Stomach (tissue), 9 donors: ENCODE data around the gene RAB28. TPM values are rescaled to one million over a fixed set of nuclear protein-coding genes. Genes with fewer than 3 reads are reported as not detected.

Experiments
- DNase-seq, 2 donors: peaks; one replicate each; pipeline versions ENCODE4 v3.0.0 to v3.0.0-alpha.2; 2013 to 2019
- H3K27ac ChIP-seq, 5 donors: fragments of 200-600 bp in 4 of 5; sonication (generic) in 4 of 5; one replicate each; pipeline ENCODE4 v1.5.1; 2013 to 2019; ENCODE audit warnings: mild to moderate bottlenecking in 1 of 5, moderate library complexity in 1 of 5
- H3K27me3 ChIP-seq, 3 donors: fragments of 200-600 bp; sonication (generic); one replicate each; pipeline ENCODE4 v1.5.1; 2017 to 2019; ENCODE audit warnings: mixed run types in 1 of 3
- H3K36me3 ChIP-seq, 4 donors: fragments of 200-600 bp; sonication (generic); 1 replicate in 3 of 4; 2 replicates in 1 of 4; pipeline ENCODE4 v1.5.1; 2016 to 2019
- H3K4me1 ChIP-seq, 4 donors: fragments of 200-600 bp; sonication (generic); one replicate each; pipeline ENCODE4 v1.5.1; 2016 to 2019
- H3K4me3 ChIP-seq, 4 donors: fragments of 200-600 bp; sonication (generic) in 3 of 4; one replicate each; pipeline ENCODE4 v1.5.1; 2016 to 2019; ENCODE audit warnings: mild to moderate bottlenecking in 1 of 4
- H3K9me3 ChIP-seq, 4 donors: fragments of 200-600 bp; sonication (generic); one replicate each; pipeline ENCODE4 v1.5.1; 2016 to 2019
- CTCF ChIP-seq, 7 experiments: fragments of 450-650 bp in 4 of 7; fragments of 200-600 bp in 3 of 7; sonication (generic) in 3 of 7; IDR thresholded peaks; one replicate each; pipeline ENCODE4 v1.5.1; 2016 to 2019; ENCODE audit warnings: antibody characterized with exemption in 7 of 7, control low read depth in 2 of 7, mild to moderate bottlenecking in 1 of 7
- EP300 ChIP-seq: sonication (generic); formaldehyde crosslinking; IDR thresholded peaks from one replicate; pipeline ENCODE4 v1.6.1; 2017; ENCODE audit warnings: antibody characterized with exemption
- POLR2A ChIP-seq, 4 donors: fragments of 450-650 bp; IDR thresholded peaks; one replicate each; pipeline ENCODE4 v1.6.1; 2016; ENCODE audit warnings: antibody characterized with exemption in 4 of 4, control low read depth in 2 of 4, mild to moderate bottlenecking in 1 of 4, moderate library complexity in 1 of 4
- POLR2AphosphoS5 ChIP-seq, 3 donors: sonication (generic); formaldehyde crosslinking; IDR thresholded peaks; one replicate each; pipeline ENCODE4 v1.6.1; 2016; ENCODE audit warnings: antibody characterized with exemption in 3 of 3
- WGBS, 5 donors: extraction: QIAGEN DNeasy Blood & Tissue Kit in 3 of 5; methylation state at CpG; one replicate each; pipeline versions ENCODE4 v1.1.5 to v1.1.7; 2013 to 2018; 5-methylcytosine and 5-hydroxymethylcytosine counted together
- intact Hi-C: fragments of 100-400 bp; cut with DNase I; formaldehyde crosslinking; loops from one replicate; pipeline ENCODE4 v1.15.1; 2023; ENCODE audit warnings: low total_unique reads
- polyA plus RNA-seq, 3 donors: library from polyadenylated mRNA; stranded (reverse); fragments of 200-250 nt; gene quantifications; one replicate each; pipeline ENCODE4 v1.2.3, GENCODE V29; 2013
- total RNA-seq, 5 donors: library from RNA; depleted of rRNA; stranded (reverse); fragments of >200 nt; gene quantifications; one replicate each; pipeline versions ENCODE4 v1.1.0 to v1.2.3, GENCODE V29; 2014 to 2016
- donor health status: healthy with polysubstance abuse.
- donor health status: Bipolar disorder and iron deficiency.
- donor health status: healthy.

The RAB28 gene
- total and polyA plus RNA-seq, 8 donors, result 0.29 to 27.2 (median 14.7) TPM

- Histone ChIP-seq H3K36me3 (peaks cover 0 to 10% (median 6%) of the 10 kb centered on the region in 4 donors), H3K4me1 (peaks cover 5 to 23% (median 16%) of the 10 kb centered on the region in 4 donors), H3K27me3 (no peaks in the 10 kb centered on the region), H3K27ac (no peak overlapping the region), H3K4me3 (no peak overlapping the region), H3K9me3 (no peaks in the 10 kb centered on the region)
- DNase-seq, result no peak
- 87 to 93% (median 88%) methylated on average over 1 of the region's 1 CpG for WGBS, 5 donors
- intact Hi-C loops, result no loop called here
- TF ChIP-seq CTCF (IDR thresholded peaks at IDR 0.05), result no peak
- TF ChIP-seq POLR2AphosphoS5 (IDR thresholded peaks at IDR 0.05), result no peak
- TF ChIP-seq POLR2A (IDR thresholded peaks at IDR 0.05), result no peak
- TF ChIP-seq EP300, result no peak
Observed at GRCh38 chr4:13478707-13479106, 5.4 kb downstream of the RAB28 start.

- Histone ChIP-seq H3K4me1 (peaks cover 4 to 18% (median 11%) of the 10 kb centered on the region in 4 donors), H3K9me3 (no peaks in the 10 kb centered on the region), H3K36me3 (peaks cover 0 to 14% (median 6%) of the 10 kb centered on the region in 4 donors), H3K4me3 (no peak overlapping the region), H3K27me3 (no peaks in the 10 kb centered on the region), H3K27ac (no peak overlapping the region)
- DNase-seq, result no peak
- 92 to 99% (median 97%) methylated on average over 2 of the region's 2 CpGs for WGBS, 5 donors
- intact Hi-C loops, result no loop called here
- no peak for TF ChIP-seq EP300
- no peak for TF ChIP-seq POLR2AphosphoS5 (IDR thresholded peaks at IDR 0.05)
- no peak for TF ChIP-seq CTCF (IDR thresholded peaks at IDR 0.05)
- no peak for TF ChIP-seq POLR2A (IDR thresholded peaks at IDR 0.05)
Observed at GRCh38 chr4:13478131-13478530, 6.0 kb downstream of the RAB28 start.

GRCh38 chr4:13476915-13477314 is 7.2 kb downstream of the RAB28 start:
- 73 to 83% (median 82%) methylated on average over 2 of the region's 2 CpGs for WGBS, 5 donors
- H3K4me1 ChIP-seq, result peaks cover 0 to 6% (median 3%) of the 10 kb centered on the region in 4 donors
- no peaks in the 10 kb centered on the region for H3K9me3 ChIP-seq
- no peak overlapping the region for H3K27ac ChIP-seq
- DNase-seq, result no peak
- no peaks in the 10 kb centered on the region for H3K27me3 ChIP-seq
- H3K36me3 ChIP-seq, result peaks cover 0 to 14% (median 6%) of the 10 kb centered on the region in 4 donors
- no peak overlapping the region for H3K4me3 ChIP-seq
- TF ChIP-seq POLR2A (IDR thresholded peaks at IDR 0.05), result no peak
- no peak for TF ChIP-seq POLR2AphosphoS5 (IDR thresholded peaks at IDR 0.05)
- TF ChIP-seq CTCF (IDR thresholded peaks at IDR 0.05), result no peak
- no peak for TF ChIP-seq EP300
- intact Hi-C loops, result no loop called here

- DNase-seq, result no peak
- Histone ChIP-seq H3K27me3 (no peaks in the 10 kb centered on the region), H3K27ac (no peak overlapping the region), H3K4me1 (no peaks in the 10 kb centered on the region), H3K4me3 (no peak overlapping the region), H3K36me3 (peaks cover 0 to 14% (median 6%) of the 10 kb centered on the region in 4 donors), H3K9me3 (no peaks in the 10 kb centered on the region)
- no peak for TF ChIP-seq CTCF (IDR thresholded peaks at IDR 0.05)
- intact Hi-C loops, result no loop called here
Observed at GRCh38 chr4:13476152-13476551, 8.0 kb downstream of the RAB28 start.
